A673 (cell line): ENCODE results near the gene NMNAT1. TPM values are rescaled to one million over a fixed set of nuclear protein-coding genes. Genes with fewer than 3 reads are reported as not detected.
A peak's percentile ranks its signal among the peaks of the same experiment; 100 is the strongest.

Experiments used
- BruUV-seq: library from RNA; stranded (reverse); fragments of 400-500 nt; replicated peaks from 2 replicates; lab custom pipeline; 2021; lab: Mats Ljungman, UMichigan
- CTCF ChIA-PET: fragments of 300-600 bp; sonication (Branson Sonifier 250); formaldehyde crosslinking; loops from one replicate; lab custom pipeline; 2022; ENCODE audit warnings: antibody characterized with exemption; lab: Charles Lee
- POLR2A ChIA-PET: fragments of 300-600 bp; sonication (Branson Sonifier 250); formaldehyde crosslinking; loops from one replicate; lab custom pipeline; 2022; ENCODE audit warnings: antibody characterized with exemption; ENCODE audit not compliant: low non-redundant PET; lab: Charles Lee
- DNase-seq: peaks from one replicate; pipeline ENCODE4 v3.0.0-alpha.2; 2015; ENCODE audit warnings: low spot score
- H3K27ac ChIP-seq: fragments of 200-600 bp; sonication (generic); 2 replicates; pipeline ENCODE4 v1.5.1; 2016; ENCODE audit warnings: mixed run types, low read depth, mild to moderate bottlenecking, mixed read lengths, antibody characterized with exemption, low read length; ENCODE audit not compliant: poor library complexity, severe bottlenecking
- H3K27me3 ChIP-seq: fragments of 200-600 bp; sonication (generic); replicated peaks from 2 replicates; pipeline ENCODE4 v1.6.1; 2017; ENCODE audit warnings: mixed run types, low read depth, mild to moderate bottlenecking, mixed read lengths, antibody characterized with exemption, low read length; ENCODE audit not compliant: insufficient read depth, poor library complexity
- H3K36me3 ChIP-seq: fragments of 200-600 bp; sonication (generic); 2 replicates; pipeline ENCODE4 v1.6.1; 2016; ENCODE audit warnings: mixed run types, mild to moderate bottlenecking, mixed read lengths, antibody characterized with exemption, low read length; ENCODE audit not compliant: insufficient read depth, poor library complexity, severe bottlenecking
- H3K4me1 ChIP-seq: fragments of 200-600 bp; sonication (generic); 2 replicates; pipeline ENCODE4 v1.6.1; 2017; ENCODE audit warnings: mixed run types, mild to moderate bottlenecking, mixed read lengths, antibody characterized with exemption, low read length; ENCODE audit not compliant: insufficient read depth, poor library complexity, severe bottlenecking
- H3K4me3 ChIP-seq: fragments of 200-600 bp; sonication (generic); 2 replicates; pipeline ENCODE4 v1.5.1; 2016; ENCODE audit warnings: low read depth, mixed run types, mild to moderate bottlenecking, mixed read lengths, low read length; ENCODE audit not compliant: poor library complexity, severe bottlenecking
- H3K9me3 ChIP-seq: fragments of 200-600 bp; sonication (generic); 2 replicates; pipeline ENCODE4 v1.6.1; 2016; ENCODE audit warnings: mixed run types, low read depth, mild to moderate bottlenecking, mixed read lengths, antibody characterized with exemption, low read length; ENCODE audit not compliant: poor library complexity, severe bottlenecking
- CTCF ChIP-seq: fragments of 300-800, 200-600 bp; sonication (generic); conservative IDR thresholded peaks from 2 replicates; pipeline ENCODE4 v1.5.1; 2017; ENCODE audit warnings: low read depth, mild to moderate bottlenecking, antibody characterized with exemption, low read length, moderate library complexity, mixed read lengths
- EZH2 ChIP-seq: fragments of 200-600 bp; sonication (generic); IDR thresholded peaks from 2 replicates; pipeline ENCODE4 v1.6.1; 2017; ENCODE audit warnings: borderline replicate concordance, low read depth, mild to moderate bottlenecking, mixed read lengths, antibody characterized with exemption, low read length; ENCODE audit not compliant: poor library complexity, severe bottlenecking
- intact Hi-C: fragments of 100-400 bp; cut with micrococcal nuclease; formaldehyde crosslinking; loops from one replicate; pipeline ENCODE4 v1.10.0; 2022; ENCODE audit not compliant: unreplicated experiment
- total RNA-seq: library from RNA; stranded (reverse); gene quantifications from 2 replicates; pipeline ENCODE4 v1.2.3, GENCODE V29; 2021

NMNAT1 gene
- total RNA-seq, 1 experiment from 2014 or later: 4.5 TPM

- H3K27ac ChIP-seq: no peak overlapping the region
- peaks cover 7% of the 10 kb centered on the region for H3K4me1 ChIP-seq
- CTCF ChIA-PET: no interaction called here
- DNase-seq: no peak
- TF ChIP-seq EZH2: no peak
- no peak for TF ChIP-seq CTCF
- intact Hi-C loops: no loop called here
- no peak overlapping the region for H3K4me3 ChIP-seq
- H3K9me3 ChIP-seq: no peaks in the 10 kb centered on the region
- POLR2A ChIA-PET: no interaction called here
- H3K27me3 ChIP-seq: no peaks in the 10 kb centered on the region
- no peaks in the 10 kb centered on the region for H3K36me3 ChIP-seq
- BruUV-seq: no TSS peak
Measured at GRCh38 chr1:9906466-9906865, 36.8 kb upstream of the NMNAT1 start.

DNA sequence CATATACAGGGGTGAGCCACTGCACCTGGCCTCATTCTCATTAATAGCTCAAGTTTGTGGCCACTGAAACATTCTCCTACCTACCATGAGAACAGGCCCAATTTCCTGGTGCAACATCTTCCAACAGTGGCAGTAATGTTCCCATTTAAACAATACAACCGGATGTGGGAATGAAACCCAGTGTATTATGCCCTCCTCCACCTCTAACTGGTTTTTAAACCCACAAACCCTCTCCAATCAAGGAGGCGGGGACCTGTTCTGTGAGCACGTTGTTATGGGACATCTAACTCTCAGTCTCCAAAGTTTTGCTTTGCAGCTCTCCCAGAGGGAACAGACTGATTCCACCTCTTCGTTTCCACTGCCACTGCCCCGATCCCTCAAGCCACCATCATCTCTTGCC lies 35.8 kb upstream of the NMNAT1 start:
- ChIA-PET POLR2A (no interaction called here), CTCF (no interaction called here)

GRCh38 chr1:9908871-9909233 lies 34.4 kb upstream of the NMNAT1 start:
- peaks cover 7% of the 10 kb centered on the region for H3K4me1 ChIP-seq
- intact Hi-C loops: no loop called here
- H3K9me3 ChIP-seq: no peaks in the 10 kb centered on the region
- H3K36me3 ChIP-seq: no peaks in the 10 kb centered on the region
- no peak for DNase-seq
- no peak overlapping the region for H3K27ac ChIP-seq
- no peaks in the 10 kb centered on the region for H3K27me3 ChIP-seq
- POLR2A ChIA-PET: no interaction called here
- H3K4me3 ChIP-seq: peak overlapping the region; percentile 90
- TF ChIP-seq CTCF (no peak), EZH2 (no peak)
- BruUV-seq: TSS peak; percentile 50
- CTCF ChIA-PET: no interaction called here

More for the DNA sequence above, 35.8 kb upstream of the NMNAT1 start:
- Histone ChIP-seq H3K27ac (no peak overlapping the region), H3K4me1 (peaks cover 7% of the 10 kb centered on the region), H3K4me3 (no peak overlapping the region), H3K27me3 (no peaks in the 10 kb centered on the region), H3K9me3 (no peaks in the 10 kb centered on the region), H3K36me3 (no peaks in the 10 kb centered on the region)
- BruUV-seq: TSS peak; percentile 18
- no peak for DNase-seq
- TF ChIP-seq EZH2 (no peak), CTCF (no peak)
- intact Hi-C loops: no loop called here
